Measurements from ENCODE around the gene TLL2. TPM values are rescaled to one million over a fixed set of nuclear protein-coding genes. Genes with fewer than 3 reads are reported as not detected.

The TLL2 gene
- total and polyA plus RNA-seq, 9 of the 15 experiments (the other 6 are each of a cell fraction or from before 2014, with no cell fraction given), result 0.09 TPM; not detected in 8

GRCh38 chr10:96371356-96371755 is 142.4 kb downstream of the TLL2 start:
- Histone ChIP-seq H3K9ac (ENCODE audit: insufficient read depth in 1 of 2, low read depth in 2 of 2, low read length in 2 of 2) (no peak overlapping the region), H3K4me2 (ENCODE audit: insufficient read depth, low read length) (no peak overlapping the region), H3K4me3 (no peak overlapping the region), H3K9me1 (ENCODE audit: control insufficient read depth, insufficient read depth, low read length) (no peaks in the 10 kb centered on the region), H3K4me1 (replicated peaks in 1 of 2; ENCODE audit: control insufficient read depth in 2 of 2, insufficient read depth in 2 of 2, low read length in 2 of 2) (peaks cover 0 to 14% of the 10 kb centered on the region in 2 experiments; a peak in 2 of 5 replicates), H3K79me2 (ENCODE audit: control insufficient read depth, insufficient read depth, low read length) (no peaks in the 10 kb centered on the region), H3K27me3 (ENCODE audit: control insufficient read depth in 2 of 2, insufficient read depth in 2 of 2, low read length in 2 of 2) (peaks cover 0 to 13% of the 10 kb centered on the region in 2 experiments; a peak in 2 of 5 replicates), H2AFZ (ENCODE audit: low read depth, low read length) (no peak overlapping the region), H3K36me3 (ENCODE audit: control insufficient read depth, insufficient read depth, low read length) (no peaks in the 10 kb centered on the region), H3K9me3 (replicated peaks; ENCODE audit: control insufficient read depth, insufficient read depth, low read depth, low read length) (no peaks in the 10 kb centered on the region), H4K20me1 (replicated peaks; ENCODE audit: control insufficient read depth, insufficient read depth, low read length) (0 out of 2 replicates have a peak, but pooled peaks cover 5% of the 10 kb centered on the region), H3K27ac (ENCODE audit: extremely low read depth, low read depth, low read length) (no peak overlapping the region)
- WGBS (ENCODE audit: insufficient coverage, low coverage, missing lambda C conversion rate), result 28% methylated on average over 7 of the region's 11 CpGs
- FAIRE-seq (no peak), ATAC-seq (no peak), DNase-seq (ENCODE audit: extremely low read depth in 1 of 4, low spot score in 3 of 4) (no peak)
- in situ Hi-C loops (cut with MboI), result no loop called here
- no TSS peak for BruUV-seq (replicated peaks)
- intact Hi-C loops (cut with micrococcal nuclease), result loop anchor here (10.0 kb wide), 1 partner anchor 373 kb away; no protein-coding TSS in a partner anchor
- ChIA-PET CTCF (ENCODE audit: low intra/inter-chr PET ratio) (no interaction called here), POLR2A (interaction anchor here (0.5 kb wide), 1 partner anchor 44 kb away, joined by 3 read pairs; no protein-coding TSS in a partner anchor)
- TF ChIP-seq, protein P1, sequence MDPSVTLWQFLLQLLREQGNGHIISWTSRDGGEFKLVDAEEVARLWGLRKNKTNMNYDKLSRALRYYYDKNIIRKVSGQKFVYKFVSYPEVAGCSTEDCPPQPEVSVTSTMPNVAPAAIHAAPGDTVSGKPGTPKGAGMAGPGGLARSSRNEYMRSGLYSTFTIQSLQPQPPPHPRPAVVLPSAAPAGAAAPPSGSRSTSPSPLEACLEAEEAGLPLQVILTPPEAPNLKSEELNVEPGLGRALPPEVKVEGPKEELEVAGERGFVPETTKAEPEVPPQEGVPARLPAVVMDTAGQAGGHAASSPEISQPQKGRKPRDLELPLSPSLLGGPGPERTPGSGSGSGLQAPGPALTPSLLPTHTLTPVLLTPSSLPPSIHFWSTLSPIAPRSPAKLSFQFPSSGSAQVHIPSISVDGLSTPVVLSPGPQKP (CRISPR knock-in tag; IDR thresholded peaks at IDR 0.05), result no peak
- TF ChIP-seq, protein P2, sequence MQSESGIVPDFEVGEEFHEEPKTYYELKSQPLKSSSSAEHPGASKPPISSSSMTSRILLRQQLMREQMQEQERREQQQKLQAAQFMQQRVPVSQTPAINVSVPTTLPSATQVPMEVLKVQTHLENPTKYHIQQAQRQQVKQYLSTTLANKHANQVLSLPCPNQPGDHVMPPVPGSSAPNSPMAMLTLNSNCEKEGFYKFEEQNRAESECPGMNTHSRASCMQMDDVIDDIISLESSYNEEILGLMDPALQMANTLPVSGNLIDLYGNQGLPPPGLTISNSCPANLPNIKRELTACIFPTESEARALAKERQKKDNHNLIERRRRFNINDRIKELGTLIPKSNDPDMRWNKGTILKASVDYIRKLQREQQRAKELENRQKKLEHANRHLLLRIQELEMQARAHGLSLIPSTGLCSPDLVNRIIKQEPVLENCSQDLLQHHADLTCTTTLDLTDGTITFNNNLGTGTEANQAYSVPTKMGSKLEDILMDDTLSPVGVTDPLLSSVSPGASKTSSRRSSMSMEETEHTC (IDR thresholded peaks at IDR 0.05), result no peak

Data from K562 (cell line).